ENCODE data around the gene DDAH1. TPM values are rescaled to one million over a fixed set of nuclear protein-coding genes. Genes with fewer than 3 reads are reported as not detected.

DDAH1 gene
- total and polyA plus RNA-seq, 2 of the 4 experiments (the other 2 are of a cell fraction), result 78.0 to 94.5 TPM

- H4K5ac ChIP-seq (ENCODE audit: low read depth, low read length), result no peak overlapping the region
- 100% methylated on average over 1 of the region's 3 CpGs; no CpG with 5 or more reads in 1 of the 2 experiments for WGBS, 2 experiments (ENCODE audit: extremely low coverage in 2 of 2, insufficient read length in 1 of 2)
- H3K56ac ChIP-seq (ENCODE audit: extremely low read depth, insufficient read depth, low read length), result no peak overlapping the region
- no peak overlapping the region for H3K4ac ChIP-seq (ENCODE audit: low read depth, low read length)
- no peak overlapping the region for H2BK5ac ChIP-seq (ENCODE audit: low read depth, low read length, poor library complexity, severe bottlenecking)
- in situ Hi-C loops (cut with MboI; ENCODE audit: low sequenced_read_pairs), result no loop called here
- BruUV-seq (replicated peaks), result no TSS peak
- TF ChIP-seq BHLHE40 (IDR thresholded peaks at IDR 0.05; ENCODE audit: low read depth, low read length) (no peak), MAFK (IDR thresholded peaks at IDR 0.05; ENCODE audit: low read depth, low read length) (no peak), RAD21 (IDR thresholded peaks at IDR 0.05; ENCODE audit: low read length) (no peak), RFX5 (IDR thresholded peaks at IDR 0.05; ENCODE audit: low read depth, low read length) (no peak), RCOR1 (IDR thresholded peaks at IDR 0.05; ENCODE audit: insufficient replicate concordance, low read length) (no peak), CTCF (conservative IDR thresholded peaks at IDR 0.05; ENCODE audit: low read depth, low read length) (no peak), SMC3 (IDR thresholded peaks at IDR 0.05; ENCODE audit: low read depth, low read length) (no peak), USF2 (IDR thresholded peaks at IDR 0.05; ENCODE audit: low read depth, low read length) (no peak), CHD1 (IDR thresholded peaks at IDR 0.05; ENCODE audit: low read depth, low read length) (no peak), NFE2L2 (IDR thresholded peaks at IDR 0.05; ENCODE audit: low read depth, low read length) (no peak), MXI1 (IDR thresholded peaks at IDR 0.05; ENCODE audit: borderline replicate concordance, low read depth, low read length) (no peak), FOS (IDR thresholded peaks at IDR 0.05; ENCODE audit: low read depth, low read length) (no peak), POLR2A (IDR thresholded peaks at IDR 0.05; ENCODE audit: low read depth, low read length) (no peak), CEBPB (IDR thresholded peaks at IDR 0.05; ENCODE audit: low read depth, low read length) (no peak), MAZ (IDR thresholded peaks at IDR 0.05; ENCODE audit: borderline replicate concordance, low read depth, low read length) (no peak)
- TF ChIP-seq, protein P1, sequence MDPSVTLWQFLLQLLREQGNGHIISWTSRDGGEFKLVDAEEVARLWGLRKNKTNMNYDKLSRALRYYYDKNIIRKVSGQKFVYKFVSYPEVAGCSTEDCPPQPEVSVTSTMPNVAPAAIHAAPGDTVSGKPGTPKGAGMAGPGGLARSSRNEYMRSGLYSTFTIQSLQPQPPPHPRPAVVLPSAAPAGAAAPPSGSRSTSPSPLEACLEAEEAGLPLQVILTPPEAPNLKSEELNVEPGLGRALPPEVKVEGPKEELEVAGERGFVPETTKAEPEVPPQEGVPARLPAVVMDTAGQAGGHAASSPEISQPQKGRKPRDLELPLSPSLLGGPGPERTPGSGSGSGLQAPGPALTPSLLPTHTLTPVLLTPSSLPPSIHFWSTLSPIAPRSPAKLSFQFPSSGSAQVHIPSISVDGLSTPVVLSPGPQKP (IDR thresholded peaks at IDR 0.05; ENCODE audit: borderline replicate concordance, low read depth, low read length), result no peak
- peaks cover 3% of the 10 kb centered on the region; the same call in 1 of the 2 replicates for H3K9me1 ChIP-seq (ENCODE audit: insufficient read depth, low read length)
- no peaks in the 10 kb centered on the region for H3K27me3 ChIP-seq (ENCODE audit: control insufficient read depth, insufficient read depth, low read length)
- DNase-seq (no peak), ATAC-seq (ENCODE audit: low read depth) (no peak)
- no peak overlapping the region for H2BK15ac ChIP-seq (ENCODE audit: low read depth, low read length)
- intact Hi-C loops (cut with micrococcal nuclease), result no loop called here
- H3K18ac ChIP-seq (ENCODE audit: low read depth, low read length), result no peak overlapping the region
- H3K14ac ChIP-seq (replicated peaks; ENCODE audit: low read depth, low read length), result no peak overlapping the region
- H2BK20ac ChIP-seq (ENCODE audit: low read depth, low read length), result no peak overlapping the region
- no peak overlapping the region for H3K4me3 ChIP-seq (ENCODE audit: insufficient read depth, low read depth, low read length)
- no peak overlapping the region for H4K91ac ChIP-seq (ENCODE audit: insufficient read depth, low read depth, low read length)
- H4K20me1 ChIP-seq (ENCODE audit: insufficient read depth, low read length), result peaks cover 4% of the 10 kb centered on the region; the same call in 1 of the 2 replicates
- no peak overlapping the region for H3K9ac ChIP-seq (ENCODE audit: low read depth, low read length)
- H3K23ac ChIP-seq (ENCODE audit: low read depth, low read length), result 0 out of 2 replicates have a peak overlapping the region, but pooled peaks have one; percentile 5
- no peak overlapping the region for H2AK9ac ChIP-seq (replicated peaks; ENCODE audit: low read depth, low read length, poor library complexity)
- H2AK5ac ChIP-seq (ENCODE audit: low read depth, low read length), result no peak overlapping the region
- H2BK120ac ChIP-seq (ENCODE audit: low read depth, low read length), result no peak overlapping the region
- dilution Hi-C loops (cut with HindIII; ENCODE audit: low sequenced_read_pairs, unreplicated experiment), result no loop called here
- POLR2A ChIA-PET (ENCODE audit: unreplicated experiment), result no interaction called here
- H3K79me1 ChIP-seq (ENCODE audit: low read depth in 1 of 2, low read length in 2 of 2), result peaks cover 65 to 79% of the 10 kb centered on the region in 2 experiments
- H2AFZ ChIP-seq (replicated peaks; ENCODE audit: low read length, poor library complexity), result no peak overlapping the region
- H3K9me3 ChIP-seq (ENCODE audit: control insufficient read depth, insufficient read depth, low read length), result peaks cover 5% of the 10 kb centered on the region; the same call in 1 of the 2 replicates
- CTCF ChIA-PET, result no interaction called here
- no peaks in the 10 kb centered on the region; the same call in 1 of the 2 replicates for H3K36me3 ChIP-seq (ENCODE audit: control insufficient read depth, insufficient read depth, low read length)
- no peak overlapping the region for H3K4me2 ChIP-seq (ENCODE audit: low read depth, low read length)
- no peak overlapping the region for H3K27ac ChIP-seq (ENCODE audit: insufficient read depth, low read length)
- H4K8ac ChIP-seq (ENCODE audit: low read depth in 2 of 2, low read length in 2 of 2), result no peak overlapping the region
- H3K4me1 ChIP-seq (ENCODE audit: control insufficient read depth, insufficient read depth, low read length), result no peaks in the 10 kb centered on the region; the same call in 1 of the 2 replicates
Measured at GRCh38 chr1:85386068-85386722, 78.8 kb downstream of the DDAH1 start.
